CD1c-positive myeloid dendritic cell (primary cell): Measurements from ENCODE around the gene PLEKHA4.
"Not testable (repeated sequence)": the region's sequence is repeated elsewhere in the genome, so short reads cannot be mapped to it uniquely, and the experiment has no call there.

Experiments used
- DNase-seq: peaks from one replicate; pipeline ENCODE4 v3.0.0-alpha.2; 2016; ENCODE audit errors: extremely low spot score

Gene PLEKHA4

DNA sequence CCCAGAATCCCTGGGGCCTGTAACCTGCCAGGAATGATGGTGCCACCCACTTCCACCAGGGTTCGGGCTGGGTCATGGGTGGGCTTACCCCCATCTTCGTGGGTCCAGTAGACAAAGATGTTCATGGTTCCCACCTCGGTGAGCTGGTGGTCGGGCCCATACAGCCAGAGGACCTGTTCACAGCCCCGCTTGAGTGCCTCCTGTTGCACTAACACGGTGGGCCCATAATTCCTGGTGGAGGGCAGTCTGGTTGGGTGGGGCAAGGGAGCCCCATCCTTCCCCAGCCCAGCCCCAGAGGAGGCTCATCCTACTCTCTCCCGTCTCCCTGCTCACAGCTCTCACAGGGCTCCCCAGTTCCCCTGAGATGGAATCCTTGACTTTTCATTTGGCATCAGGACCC, 71.3 kb downstream of the PLEKHA4 start:
- DNase-seq, result no peak

DNA sequence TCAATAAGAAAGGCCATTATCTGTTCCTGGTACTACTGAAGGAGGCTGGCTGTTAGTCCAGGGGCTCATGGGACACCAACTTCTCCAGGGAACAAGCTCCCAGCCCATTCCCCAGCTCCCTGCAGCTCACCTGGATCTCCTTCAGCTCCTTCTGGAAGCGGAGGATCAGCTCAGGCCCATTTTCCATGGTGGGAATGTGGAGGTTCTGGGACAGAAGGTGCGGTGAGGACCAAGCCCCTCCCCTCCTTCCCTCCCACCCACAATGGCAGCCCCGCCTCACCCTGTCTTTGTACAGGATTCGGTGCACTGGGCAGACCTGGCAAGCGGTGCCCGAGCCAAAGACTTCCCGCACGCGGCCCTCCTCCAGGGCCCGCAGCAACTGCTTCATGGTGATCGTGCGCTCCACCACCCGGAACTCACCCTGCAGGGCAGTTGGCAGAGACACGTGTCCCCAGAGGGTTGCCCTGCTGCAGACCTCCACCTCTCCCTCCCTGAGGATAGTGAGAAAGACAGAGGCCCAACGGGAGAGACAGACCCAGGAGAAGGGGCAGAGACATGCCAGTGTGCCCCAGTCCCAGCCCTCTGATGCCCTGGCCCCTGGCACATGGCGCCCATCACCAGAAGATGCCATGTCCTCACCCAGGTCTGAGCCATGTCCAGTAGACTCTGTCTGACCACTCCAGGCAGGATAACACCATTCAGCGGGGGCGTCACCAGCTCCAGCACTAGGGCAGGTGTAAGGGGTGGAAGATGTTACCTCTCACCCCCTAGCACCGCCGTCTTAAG, 71.9 kb downstream of the PLEKHA4 start:
- DNase-seq, result no peak

- DNase-seq, result no peak
These were observed 72.7 kb downstream of the PLEKHA4 start for GRCh38 chr19:48795685-48796070.

DNA sequence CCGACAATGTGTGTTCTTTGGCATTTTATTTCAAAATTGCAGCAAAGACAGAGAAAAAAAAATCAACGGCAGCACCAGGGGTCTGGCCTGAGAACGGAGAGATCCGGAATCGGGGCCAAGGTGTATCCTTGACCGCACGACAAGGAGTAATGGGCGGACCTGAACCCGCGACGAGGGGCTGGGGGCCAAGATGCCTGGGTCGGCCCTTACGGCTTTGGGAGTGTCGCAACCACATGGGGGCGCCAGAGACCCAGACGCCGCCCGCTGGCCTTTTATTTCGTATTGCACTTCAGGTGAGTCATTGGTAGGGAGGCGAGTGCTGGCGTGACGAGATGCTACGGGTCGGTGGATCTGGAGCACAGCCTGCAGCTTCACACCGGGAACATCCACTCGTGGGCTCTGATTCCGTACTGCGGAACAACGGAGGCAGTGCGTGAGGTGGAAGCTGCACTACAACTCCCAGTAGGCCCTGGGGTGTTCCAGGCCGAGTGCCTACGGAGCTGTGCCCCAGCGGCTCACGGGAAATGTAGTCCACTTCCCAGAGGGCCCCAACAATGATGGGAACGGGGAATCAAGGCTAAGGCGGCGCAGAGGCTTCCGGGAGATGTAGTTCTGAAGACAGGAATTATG, 73.2 kb downstream of the PLEKHA4 start:
- DNase-seq, result peak; percentile 94

- DNase-seq, result no peak
These were observed 74.1 kb downstream of the PLEKHA4 start for GRCh38 chr19:48794291-48794690.

DNA sequence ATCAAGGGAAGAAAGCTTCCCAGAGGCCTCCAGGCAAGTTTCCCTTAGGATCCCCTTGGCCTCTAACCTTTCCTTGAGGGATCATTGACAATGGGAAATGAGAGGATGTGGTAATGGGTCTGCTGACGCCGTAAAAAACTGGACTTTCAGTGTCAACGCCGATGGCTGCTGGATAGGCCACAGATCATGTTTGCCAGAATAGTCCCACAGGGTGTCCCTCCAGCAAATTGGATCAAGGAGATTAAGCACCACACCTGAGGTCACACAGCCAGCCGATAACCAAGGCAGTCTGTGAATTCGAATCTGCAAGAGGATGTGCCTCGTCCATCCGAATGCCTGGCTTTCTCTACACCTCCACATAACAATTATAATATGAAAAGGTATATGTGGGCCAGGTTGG, 75.1 kb downstream of the PLEKHA4 start:
- DNase-seq, result no peak

DNA sequence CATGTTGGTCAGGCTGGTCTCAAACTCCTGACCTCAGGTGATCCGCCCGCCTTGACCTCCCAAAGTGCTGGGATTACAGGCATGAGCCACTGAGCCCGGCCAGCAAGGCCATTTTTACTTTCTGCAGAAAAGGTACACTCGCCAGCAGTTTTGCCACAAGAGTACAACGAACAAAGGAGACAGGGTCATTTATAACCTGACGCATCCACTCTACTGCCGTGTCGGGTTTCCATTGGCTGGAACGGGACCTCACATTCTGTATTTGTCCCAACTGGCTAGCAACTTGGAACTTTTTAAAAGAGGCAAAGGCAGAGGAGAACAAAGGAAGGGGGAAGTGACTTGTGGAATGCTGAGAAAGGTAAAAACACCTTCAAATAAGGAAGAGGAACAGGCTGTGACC, 81.1 kb downstream of the PLEKHA4 start:
- not testable (repeated sequence) for DNase-seq
